Astrocyte of the spinal cord (primary cell): ENCODE data around the gene DDX25.

ENCODE experiments used
- DNase-seq: peaks from one replicate; pipeline ENCODE4 v3.0.0; 2011; ENCODE audit warnings: low read depth, low spot score
- H3K4me3 ChIP-seq: 2 replicates; pipeline ENCODE4 v1.5.1; 2011; ENCODE audit warnings: low read depth, mild to moderate bottlenecking, low read length, moderate library complexity
- in situ Hi-C: cut with HindIII; loops from 2 replicates; pipeline ENCODE4 v1.10.0; 2017; ENCODE audit warnings: low sequenced_read_pairs
- TF ChIP-seq, protein P1 (sequence below): IDR thresholded peaks from 2 replicates; pipeline ENCODE4 v1.5.1; 2012; ENCODE audit warnings: low read depth, mild to moderate bottlenecking, low read length, inconsistent platforms

Gene DDX25

DNA sequence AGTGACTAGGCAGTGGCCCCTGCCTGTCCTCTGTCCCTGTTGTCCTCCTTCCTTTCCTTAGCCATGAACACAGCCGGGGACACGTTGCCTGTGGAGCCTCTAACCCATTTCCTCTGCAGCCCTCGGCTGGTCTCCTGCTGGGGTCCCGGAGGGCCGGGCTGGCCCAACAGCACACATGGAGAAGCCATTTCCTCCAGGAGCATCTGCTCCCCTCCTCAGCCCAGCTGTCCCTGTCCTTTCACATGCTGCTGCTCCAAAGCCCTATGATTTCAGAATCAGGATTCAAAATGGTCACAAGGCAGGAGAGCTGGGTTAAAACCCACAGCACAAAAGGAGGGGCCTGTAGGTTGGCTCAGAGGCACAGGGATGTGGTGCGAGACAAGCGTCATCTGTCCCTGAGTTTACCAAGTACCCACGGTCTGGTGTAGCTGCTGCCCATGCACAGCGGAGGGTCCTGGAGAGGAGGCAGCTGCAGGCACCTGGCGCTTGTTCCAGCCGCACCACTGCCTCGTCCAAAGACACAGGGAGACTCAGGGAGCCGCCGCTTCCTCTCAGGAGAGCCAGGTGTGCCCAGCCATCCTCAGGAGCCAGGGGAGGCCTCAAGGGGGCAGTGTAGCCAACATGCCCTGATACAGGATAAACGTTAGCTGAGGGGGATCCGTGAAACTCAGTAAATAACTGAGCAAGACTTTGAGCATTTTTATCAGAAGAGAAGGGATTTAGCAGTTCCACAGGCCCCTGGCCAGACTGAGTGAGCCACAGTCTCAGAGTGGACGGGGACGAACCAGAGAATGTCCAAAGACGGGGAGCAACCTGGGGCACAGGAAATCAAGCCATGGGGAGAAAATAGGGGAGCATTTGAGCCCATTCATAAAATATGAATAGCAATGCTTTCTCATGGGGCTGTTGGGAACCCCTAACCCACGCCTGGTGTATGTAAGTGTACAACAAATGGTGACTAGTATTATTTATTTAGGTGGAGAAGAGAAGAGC is 37.6 kb downstream of the DDX25 start:
- DNase-seq: peak; percentile 10
- TF ChIP-seq, protein P1, sequence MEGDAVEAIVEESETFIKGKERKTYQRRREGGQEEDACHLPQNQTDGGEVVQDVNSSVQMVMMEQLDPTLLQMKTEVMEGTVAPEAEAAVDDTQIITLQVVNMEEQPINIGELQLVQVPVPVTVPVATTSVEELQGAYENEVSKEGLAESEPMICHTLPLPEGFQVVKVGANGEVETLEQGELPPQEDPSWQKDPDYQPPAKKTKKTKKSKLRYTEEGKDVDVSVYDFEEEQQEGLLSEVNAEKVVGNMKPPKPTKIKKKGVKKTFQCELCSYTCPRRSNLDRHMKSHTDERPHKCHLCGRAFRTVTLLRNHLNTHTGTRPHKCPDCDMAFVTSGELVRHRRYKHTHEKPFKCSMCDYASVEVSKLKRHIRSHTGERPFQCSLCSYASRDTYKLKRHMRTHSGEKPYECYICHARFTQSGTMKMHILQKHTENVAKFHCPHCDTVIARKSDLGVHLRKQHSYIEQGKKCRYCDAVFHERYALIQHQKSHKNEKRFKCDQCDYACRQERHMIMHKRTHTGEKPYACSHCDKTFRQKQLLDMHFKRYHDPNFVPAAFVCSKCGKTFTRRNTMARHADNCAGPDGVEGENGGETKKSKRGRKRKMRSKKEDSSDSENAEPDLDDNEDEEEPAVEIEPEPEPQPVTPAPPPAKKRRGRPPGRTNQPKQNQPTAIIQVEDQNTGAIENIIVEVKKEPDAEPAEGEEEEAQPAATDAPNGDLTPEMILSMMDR: peak; percentile 84
- in situ Hi-C loops: loop anchor here (25.0 kb wide), 1 partner anchor 245 kb away; no protein-coding TSS in a partner anchor
- H3K4me3 ChIP-seq: no peak overlapping the region

DNA sequence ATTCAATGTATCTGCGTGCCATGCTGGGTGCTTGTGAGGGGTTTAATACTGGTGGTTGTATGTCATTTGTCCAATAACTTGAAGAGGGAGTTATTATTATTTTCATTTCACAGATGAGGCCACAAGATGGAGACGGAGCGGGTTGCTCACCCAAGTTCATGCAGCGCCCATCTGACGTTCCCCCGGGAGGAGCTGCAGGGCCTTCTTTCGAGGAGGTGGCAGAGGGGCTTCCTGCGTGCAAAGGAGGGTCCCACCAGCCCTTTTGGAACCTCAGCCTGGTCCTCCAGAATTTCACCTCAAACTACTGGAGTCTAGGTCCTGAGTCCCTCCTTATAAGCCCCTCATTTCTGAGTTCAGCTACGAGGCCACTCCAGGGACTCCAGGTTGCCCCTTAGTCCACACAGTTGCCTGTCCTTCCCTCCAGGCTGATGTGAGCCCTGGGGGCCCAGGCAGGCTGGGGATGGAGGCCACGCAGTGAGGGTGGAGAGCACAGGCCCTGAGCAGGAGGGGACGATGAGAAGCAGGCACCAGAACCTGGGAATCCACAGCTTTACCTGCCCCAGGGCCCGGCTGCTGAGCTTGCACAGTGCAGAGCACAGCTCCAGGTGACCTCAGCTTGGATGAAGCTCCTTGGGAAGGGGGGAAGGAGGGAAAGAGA is 38.6 kb downstream of the DDX25 start:
- no peak for DNase-seq
- no peak overlapping the region for H3K4me3 ChIP-seq
- in situ Hi-C loops: loop anchor here (25.0 kb wide), 1 partner anchor 244 kb away; no protein-coding TSS in a partner anchor
- TF ChIP-seq, protein P1: no peak

DNA sequence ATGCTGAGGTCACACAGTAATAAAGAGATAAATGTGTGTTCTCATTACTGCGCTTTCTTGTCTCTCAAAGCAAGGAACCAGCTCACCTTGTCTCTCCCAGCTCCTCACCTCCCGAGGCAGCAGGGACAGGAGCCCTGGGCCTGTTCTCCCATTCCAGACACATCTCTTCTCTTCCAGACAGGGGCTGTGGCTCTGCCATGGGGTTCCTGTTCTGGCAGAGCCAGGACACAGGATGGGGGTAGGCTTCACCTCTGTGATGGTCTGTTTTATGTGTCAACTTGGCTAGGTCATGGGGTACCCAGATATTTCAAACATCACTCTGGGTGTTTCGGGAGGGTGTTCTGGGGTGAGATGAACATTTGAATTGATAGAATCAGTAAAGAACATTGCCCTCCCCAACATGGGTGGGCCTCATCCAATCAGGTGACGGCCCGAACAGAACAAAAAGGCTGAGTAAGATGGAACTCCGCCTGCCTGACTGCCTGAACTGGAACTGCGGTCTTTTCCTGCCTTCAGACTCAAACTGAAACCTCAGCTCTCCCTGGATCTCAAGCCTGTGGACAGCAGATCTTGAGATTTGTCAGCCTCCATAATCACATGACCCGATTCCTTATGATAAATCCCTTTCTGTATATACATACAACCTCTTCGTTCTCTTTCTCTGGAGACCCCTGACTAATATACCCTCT is 39.5 kb downstream of the DDX25 start:
- TF ChIP-seq, protein P1: no peak
- in situ Hi-C loops: loop anchor here (25.0 kb wide), 1 partner anchor 243 kb away; no protein-coding TSS in a partner anchor
- DNase-seq: no peak
- no peak overlapping the region for H3K4me3 ChIP-seq

DNA sequence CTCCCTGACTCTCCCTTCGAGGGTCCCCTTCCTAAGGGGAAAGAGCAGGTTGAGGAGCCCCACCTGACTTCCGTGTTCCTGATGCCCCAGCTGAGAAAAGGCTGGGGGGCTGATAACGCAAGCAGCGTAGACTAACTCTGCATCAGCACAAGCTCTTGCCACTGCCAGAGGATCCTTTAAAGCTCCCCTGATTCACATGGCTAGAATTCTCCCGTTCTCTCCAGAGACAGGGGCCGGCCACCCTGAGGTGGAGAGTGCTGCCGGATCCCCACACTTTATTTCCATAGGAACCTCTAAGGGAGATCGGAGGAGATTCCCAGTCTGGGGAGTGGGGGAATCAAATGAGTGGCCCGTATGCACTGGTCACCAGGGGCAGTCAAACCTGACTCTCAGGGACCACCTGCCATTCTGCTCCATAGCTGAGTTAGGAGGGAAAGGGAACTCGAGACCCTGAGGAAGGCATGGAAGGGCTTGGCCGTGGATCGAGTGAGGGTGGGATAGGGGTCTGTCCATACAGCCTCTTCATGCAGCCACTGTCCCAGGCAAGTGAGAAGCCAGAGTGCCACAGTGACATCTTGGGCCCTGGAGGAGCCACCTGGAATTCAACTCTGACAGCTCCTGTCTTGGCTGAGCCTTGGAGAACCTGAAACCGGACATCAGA is 40.2 kb downstream of the DDX25 start:
- no peak for DNase-seq
- TF ChIP-seq, protein P1: no peak
- in situ Hi-C loops: loop anchor here (25.0 kb wide), 1 partner anchor 243 kb away; no protein-coding TSS in a partner anchor
- H3K4me3 ChIP-seq: no peak overlapping the region

DNA sequence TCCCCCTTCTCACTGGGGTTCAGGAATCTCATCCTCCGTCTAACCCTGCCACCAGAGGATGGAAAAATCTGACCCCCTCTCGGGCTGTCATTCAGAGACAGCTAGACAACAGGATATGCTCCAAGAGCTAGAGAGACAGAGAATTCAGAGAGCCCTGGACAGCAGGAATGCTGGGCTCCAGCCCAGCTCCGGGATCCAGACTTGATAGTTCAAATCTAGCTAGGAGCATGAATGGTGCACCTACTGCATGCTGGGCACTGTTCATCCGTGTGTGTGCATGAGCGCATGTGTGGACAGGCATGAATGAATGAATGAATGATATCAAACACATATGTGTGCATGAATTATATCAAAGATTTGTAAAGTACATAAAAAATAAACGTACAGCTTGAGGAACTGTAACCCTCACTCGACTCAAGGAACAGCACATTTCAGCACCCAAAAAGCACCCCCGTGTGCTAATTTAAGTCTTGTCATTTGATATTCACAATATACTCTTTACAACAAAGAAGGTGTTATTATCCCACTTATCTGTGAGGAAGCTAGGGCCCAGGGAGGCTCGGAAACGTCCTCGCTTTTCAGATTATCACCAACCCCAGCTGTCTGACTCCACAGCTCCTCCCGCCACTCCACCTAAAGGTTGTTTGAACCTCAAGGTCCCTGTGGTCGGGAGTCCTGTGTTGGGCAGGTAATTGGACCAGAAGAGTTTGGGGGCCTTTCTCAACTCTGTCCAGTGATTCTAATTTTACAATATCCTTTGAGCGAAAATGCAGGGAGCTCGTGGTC is 40.9 kb downstream of the DDX25 start:
- in situ Hi-C loops: loop anchor here (25.0 kb wide), 1 partner anchor 242 kb away; no protein-coding TSS in a partner anchor
- no peak for DNase-seq
- TF ChIP-seq, protein P1: no peak
- no peak overlapping the region for H3K4me3 ChIP-seq
